HCT116 (cell line): ENCODE results near the gene MAP3K21. TPM values are rescaled to one million over a fixed set of nuclear protein-coding genes. Genes with fewer than 3 reads are reported as not detected.

Experiments used
- ATAC-seq: fragments of 200-7000 bp; cut with Tn5 transposase; 2 replicates; pipeline ENCODE4 v1.9.1; 2020; ENCODE audit warnings: mild to moderate bottlenecking, moderate library complexity
- BruUV-seq: library from RNA; stranded (reverse); fragments of 400-500 nt; replicated peaks from 2 replicates; lab custom pipeline; 2021; lab: Mats Ljungman, UMichigan
- CTCF ChIA-PET: fragments of 300-600 bp; sonication (Branson Sonifier 250); formaldehyde crosslinking; loops from one replicate; lab custom pipeline; 2021; ENCODE audit warnings: antibody characterized with exemption; lab: Charles Lee
- POLR2A ChIA-PET: fragments of 300-600, 350-600 bp; sonication (Branson Sonifier 250); formaldehyde crosslinking; loops from one replicate; lab custom pipeline; 2021; ENCODE audit warnings: antibody characterized with exemption; lab: Charles Lee
- RAD21 ChIA-PET, 2 experiments: fragments of 300-600 bp; sonication (Branson Sonifier 250); formaldehyde crosslinking; loops; one replicate each; lab custom pipeline; 2023; ENCODE audit warnings: low total read pairs in 2 of 2; ENCODE audit not compliant: uncharacterized antibody in 2 of 2, unreplicated experiment in 2 of 2, low non-redundant PET in 1 of 2; lab: Charles Lee
- DNase-seq: peaks from one replicate; pipeline ENCODE4 v3.0.0-alpha.2; 2010; ENCODE audit warnings: low read depth, low spot score
- H2AFZ ChIP-seq: fragments of 200-600 bp; shearing (Covaris generic), sonication (generic); 2 replicates; pipeline ENCODE4 v1.6.1; 2017; ENCODE audit warnings: low read depth, mixed run types, mixed read lengths, antibody characterized with exemption, low read length; ENCODE audit not compliant: poor library complexity, severe bottlenecking
- H3K27ac ChIP-seq: 2 replicates; pipeline ENCODE4 v1.5.1; 2012; ENCODE audit warnings: low read depth, low read length
- H3K27me3 ChIP-seq: fragments of 200-600 bp; sonication (generic); 2 replicates; pipeline ENCODE4 v1.6.1; 2016; ENCODE audit warnings: mixed run types, low read length, mixed read lengths; ENCODE audit not compliant: insufficient read depth
- H3K36me3 ChIP-seq, 2 experiments: fragments of 200-500 bp in 1 of 2; fragments of 200-600 bp in 1 of 2; sonication (Bioruptor generic) in 1 of 2; sonication (generic) in 1 of 2; 2 replicates each; pipeline versions ENCODE4 v1.5.1 to v1.6.1; 2014 to 2016; ENCODE audit warnings: low read length in 2 of 2, inconsistent platforms in 1 of 2, mixed read lengths in 1 of 2, mixed run types in 1 of 2; ENCODE audit not compliant: insufficient read depth in 2 of 2, control insufficient read depth in 1 of 2
- H3K4me1 ChIP-seq, 2 experiments: fragments of 200-600 bp in 1 of 2; sonication (generic) in 1 of 2; 2 replicates each; pipeline versions ENCODE4 v1.5.1 to v1.6.1; 2012 to 2017; ENCODE audit warnings: low read length in 2 of 2, inconsistent platforms in 1 of 2, mild to moderate bottlenecking in 1 of 2, mixed read lengths in 1 of 2, mixed run types in 1 of 2, moderate library complexity in 1 of 2; ENCODE audit not compliant: insufficient read depth in 2 of 2, control insufficient read depth in 1 of 2
- H3K4me2 ChIP-seq: fragments of 200-600 bp; sonication (generic); 2 replicates; pipeline ENCODE4 v1.6.1; 2017; ENCODE audit warnings: mixed run types, low read length, mixed read lengths
- H3K4me3 ChIP-seq, 2 experiments: fragments of 200-600 bp in 1 of 2; sonication (generic) in 1 of 2; replicated peaks in 1 of 2; 2 replicates each; pipeline ENCODE4 v1.5.1; 2011 to 2016; ENCODE audit warnings: low read length in 2 of 2, control low read depth in 1 of 2, low read depth in 1 of 2, mild to moderate bottlenecking in 1 of 2, mixed read lengths in 1 of 2, mixed run types in 1 of 2
- H3K79me2 ChIP-seq: fragments of 200-600 bp; sonication (generic); 2 replicates; pipeline ENCODE4 v1.6.1; 2017; ENCODE audit warnings: mild to moderate bottlenecking, mixed run types, low read length, moderate library complexity, mixed read lengths; ENCODE audit not compliant: insufficient read depth
- H3K9ac ChIP-seq: fragments of 200-600 bp; sonication (generic); 2 replicates; pipeline ENCODE4 v1.6.1; 2016; ENCODE audit warnings: low read length, mixed read lengths
- H3K9me2 ChIP-seq: fragments of 200-600 bp; sonication (generic), shearing (Covaris generic); 2 replicates; pipeline ENCODE4 v1.6.1; 2017; ENCODE audit warnings: mixed run types, mild to moderate bottlenecking, moderate library complexity; ENCODE audit not compliant: insufficient read depth
- H3K9me3 ChIP-seq, 2 experiments: fragments of 200-500 bp in 1 of 2; fragments of 200-600 bp in 1 of 2; sonication (Bioruptor generic) in 1 of 2; sonication (generic) in 1 of 2; 2 replicates each; pipeline ENCODE4 v1.6.1; 2014 to 2017; ENCODE audit warnings: low read length in 2 of 2, mixed read lengths in 2 of 2, inconsistent platforms in 1 of 2, low read depth in 1 of 2, mild to moderate bottlenecking in 1 of 2, mixed run types in 1 of 2, moderate library complexity in 1 of 2; ENCODE audit not compliant: control insufficient read depth in 1 of 2, insufficient read depth in 1 of 2
- H4K20me1 ChIP-seq: fragments of 200-600 bp; sonication (generic), shearing (Covaris generic); 2 replicates; pipeline ENCODE4 v1.6.1; 2017; ENCODE audit warnings: mixed run types, mild to moderate bottlenecking, moderate library complexity; ENCODE audit not compliant: insufficient read depth
- CBX3 ChIP-seq: IDR thresholded peaks from 2 replicates; pipeline ENCODE4 v1.6.1; 2012; ENCODE audit warnings: low read depth
- SIN3A ChIP-seq: IDR thresholded peaks from 2 replicates; pipeline ENCODE4 v1.6.1; 2012; ENCODE audit warnings: low read depth
- TCF7L2 ChIP-seq: IDR thresholded peaks from 2 replicates; pipeline ENCODE4 v1.7.0; 2011; ENCODE audit warnings: borderline replicate concordance, inconsistent platforms; ENCODE audit not compliant: insufficient read depth, insufficient read length; ENCODE audit errors: extremely low read depth
- YY1 ChIP-seq: IDR thresholded peaks from 2 replicates; pipeline ENCODE4 v1.6.1; 2011; ENCODE audit warnings: low read length, low read depth, moderate library complexity, mild to moderate bottlenecking; ENCODE audit not compliant: insufficient replicate concordance; ENCODE audit errors: extremely low read depth
- intact Hi-C: fragments of 100-400 bp; cut with micrococcal nuclease; formaldehyde crosslinking; loops from 2 replicates; pipeline ENCODE4 v1.10.0; 2022
- total RNA-seq: library from RNA; stranded (reverse); gene quantifications from one replicate; pipeline ENCODE4 v1.2.1, GENCODE V29; 2021; ENCODE audit not compliant: unreplicated experiment
- TF ChIP-seq, protein P1 (sequence below): IDR thresholded peaks from 2 replicates; pipeline ENCODE4 v1.6.1; 2011; ENCODE audit warnings: mild to moderate bottlenecking, low read length, moderate library complexity; ENCODE audit not compliant: insufficient replicate concordance; ENCODE audit errors: extremely low read depth

Gene MAP3K21
- total RNA-seq, 1 experiment from 2014 or later, result 19.1 TPM

GRCh38 chr1:233393926-233394680, 66.6 kb downstream of the MAP3K21 start:
- Histone ChIP-seq H4K20me1 (no peaks in the 10 kb centered on the region), H3K27ac (no peak overlapping the region), H3K36me3 (no peaks in the 10 kb centered on the region), H3K9me2 (no peaks in the 10 kb centered on the region), H3K4me3 (no peak overlapping the region), H3K27me3 (no peaks in the 10 kb centered on the region), H3K9me3 (no peaks in the 10 kb centered on the region), H3K4me2 (no peak overlapping the region), H2AFZ (no peak overlapping the region), H3K4me1 (no peaks in the 10 kb centered on the region), H3K79me2 (no peaks in the 10 kb centered on the region), H3K9ac (no peak overlapping the region)
- intact Hi-C loops, result loop anchor here (2.0 to 10.0 kb wide), 3 partner anchors 89 to 917 kb away; no protein-coding TSS in a partner anchor
- ChIA-PET CTCF (interaction anchor here (1.1 kb wide), 1 partner anchor 717 kb away, joined by 4 read pairs; no protein-coding TSS in a partner anchor), POLR2A (no interaction called here), RAD21 (no interaction called here)
- TF ChIP-seq TCF7L2, result no peak
- no peak for TF ChIP-seq CBX3
- TF ChIP-seq, protein P1, sequence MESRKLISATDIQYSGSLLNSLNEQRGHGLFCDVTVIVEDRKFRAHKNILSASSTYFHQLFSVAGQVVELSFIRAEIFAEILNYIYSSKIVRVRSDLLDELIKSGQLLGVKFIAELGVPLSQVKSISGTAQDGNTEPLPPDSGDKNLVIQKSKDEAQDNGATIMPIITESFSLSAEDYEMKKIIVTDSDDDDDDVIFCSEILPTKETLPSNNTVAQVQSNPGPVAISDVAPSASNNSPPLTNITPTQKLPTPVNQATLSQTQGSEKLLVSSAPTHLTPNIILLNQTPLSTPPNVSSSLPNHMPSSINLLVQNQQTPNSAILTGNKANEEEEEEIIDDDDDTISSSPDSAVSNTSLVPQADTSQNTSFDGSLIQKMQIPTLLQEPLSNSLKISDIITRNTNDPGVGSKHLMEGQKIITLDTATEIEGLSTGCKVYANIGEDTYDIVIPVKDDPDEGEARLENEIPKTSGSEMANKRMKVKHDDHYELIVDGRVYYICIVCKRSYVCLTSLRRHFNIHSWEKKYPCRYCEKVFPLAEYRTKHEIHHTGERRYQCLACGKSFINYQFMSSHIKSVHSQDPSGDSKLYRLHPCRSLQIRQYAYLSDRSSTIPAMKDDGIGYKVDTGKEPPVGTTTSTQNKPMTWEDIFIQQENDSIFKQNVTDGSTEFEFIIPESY, result no peak
- no peak for TF ChIP-seq SIN3A
- TF ChIP-seq YY1, result no peak
- DNase-seq, result no peak
- no peak for ATAC-seq
- BruUV-seq, result no TSS peak
